IPS-15b (cell line): ENCODE measurements around the gene TXNDC12.
A peak's percentile ranks its signal among the peaks of the same experiment; 100 is the strongest.
"Not testable (repeated sequence)": the region's sequence is repeated elsewhere in the genome, so short reads cannot be mapped to it uniquely, and the experiment has no call there.

Source experiments
- H3K27me3 ChIP-seq: one replicate; pipeline ENCODE4 v1.6.1; 2013; ENCODE audit warnings: low read length; ENCODE audit not compliant: control insufficient read depth, insufficient read depth
- H3K36me3 ChIP-seq: one replicate; pipeline ENCODE4 v1.6.1; 2013; ENCODE audit warnings: low read length; ENCODE audit not compliant: control insufficient read depth, insufficient read depth
- H3K4me1 ChIP-seq: one replicate; pipeline ENCODE4 v1.6.1; 2013; ENCODE audit warnings: mild to moderate bottlenecking, low read length; ENCODE audit not compliant: control insufficient read depth, insufficient read depth
- H3K4me3 ChIP-seq: one replicate; pipeline ENCODE4 v1.5.1; 2013; ENCODE audit warnings: low read depth, low read length
- H3K9ac ChIP-seq: one replicate; pipeline ENCODE4 v1.6.1; 2013; ENCODE audit warnings: low read depth, mild to moderate bottlenecking, low read length
- H3K9me3 ChIP-seq: one replicate; pipeline ENCODE4 v1.6.1; 2013; ENCODE audit warnings: mild to moderate bottlenecking, low read length; ENCODE audit not compliant: control insufficient read depth, insufficient read depth

TXNDC12 gene

DNA sequence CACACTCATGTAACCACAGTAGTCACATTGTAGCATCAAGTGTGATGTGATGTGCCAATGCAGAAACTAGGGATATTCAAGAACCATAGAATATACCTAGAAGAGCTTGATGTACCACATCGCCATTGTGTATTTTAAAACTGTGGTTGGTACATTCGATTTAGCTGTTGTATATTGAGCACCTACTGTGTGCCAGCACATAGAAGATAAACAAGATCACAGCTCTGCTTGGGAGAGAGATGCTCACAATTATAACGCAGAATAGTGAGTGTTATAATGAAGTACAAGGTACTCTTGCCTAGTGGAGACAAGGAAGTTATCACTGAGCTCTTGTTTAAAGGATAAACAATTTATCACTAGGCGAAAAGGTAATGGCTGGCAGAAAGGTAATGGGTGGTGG lies 5.8 kb upstream of the TXNDC12 start:
- Histone ChIP-seq H3K36me3 (peaks cover 21% of the 10 kb centered on the region), H3K4me1 (peaks cover 8% of the 10 kb centered on the region)

GRCh38 chr1:52059888-52060287 lies 4.9 kb upstream of the TXNDC12 start:
- no peaks in the 10 kb centered on the region for H3K27me3 ChIP-seq
- no peak overlapping the region for H3K4me3 ChIP-seq
- H3K4me1 ChIP-seq, result peaks cover 8% of the 10 kb centered on the region
- no peak overlapping the region for H3K9ac ChIP-seq
- H3K9me3 ChIP-seq, result no peaks in the 10 kb centered on the region
- H3K36me3 ChIP-seq, result peaks cover 16% of the 10 kb centered on the region

More for the DNA sequence above, 5.8 kb upstream of the TXNDC12 start:
- Histone ChIP-seq H3K4me3 (no peak overlapping the region), H3K9me3 (no peaks in the 10 kb centered on the region), H3K27me3 (no peaks in the 10 kb centered on the region), H3K9ac (no peak overlapping the region)

GRCh38 chr1:52059321-52059720 lies 4.3 kb upstream of the TXNDC12 start:
- no peaks in the 10 kb centered on the region for H3K9me3 ChIP-seq
- H3K27me3 ChIP-seq, result no peaks in the 10 kb centered on the region
- no peak overlapping the region for H3K9ac ChIP-seq
- peaks cover 13% of the 10 kb centered on the region for H3K36me3 ChIP-seq
- H3K4me1 ChIP-seq, result peaks cover 8% of the 10 kb centered on the region
- H3K4me3 ChIP-seq, result no peak overlapping the region

GRCh38 chr1:52057876-52058415 lies 3.0 kb upstream of the TXNDC12 start:
- Histone ChIP-seq H3K27me3 (no peaks in the 10 kb centered on the region), H3K4me3 (peak overlapping the region; percentile 94), H3K9me3 (no peaks in the 10 kb centered on the region), H3K36me3 (peaks cover 13% of the 10 kb centered on the region), H3K9ac (peak overlapping the region; percentile 47), H3K4me1 (peaks cover 13% of the 10 kb centered on the region)

GRCh38 chr1:52057255-52057654 lies 2.3 kb upstream of the TXNDC12 start:
- no peaks in the 10 kb centered on the region for H3K27me3 ChIP-seq
- H3K4me3 ChIP-seq, result peak overlapping the region; percentile 94
- peak overlapping the region; percentile 85 for H3K9ac ChIP-seq
- H3K4me1 ChIP-seq, result peaks cover 13% of the 10 kb centered on the region
- H3K9me3 ChIP-seq, result no peaks in the 10 kb centered on the region
- H3K36me3 ChIP-seq, result peaks cover 8% of the 10 kb centered on the region

DNA sequence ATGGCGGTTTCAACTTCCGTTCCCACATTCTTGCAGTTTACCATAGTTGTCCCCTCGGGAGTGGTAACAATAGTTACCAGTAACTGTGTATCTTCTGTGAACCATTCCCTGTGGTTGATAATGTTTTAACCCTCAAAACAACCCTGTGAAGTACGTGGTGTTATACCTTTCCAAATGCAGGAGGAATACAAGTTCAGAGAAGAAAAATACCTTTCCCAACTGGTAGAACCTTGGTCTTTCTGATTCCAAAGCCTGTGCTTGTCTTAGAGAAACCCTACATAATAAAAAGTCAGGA lies 1.9 kb upstream of the TXNDC12 start:
- Histone ChIP-seq H3K9me3 (no peaks in the 10 kb centered on the region), H3K4me3 (peak overlapping the region; percentile 94), H3K4me1 (peaks cover 13% of the 10 kb centered on the region), H3K36me3 (peaks cover 8% of the 10 kb centered on the region), H3K9ac (peak overlapping the region; percentile 85), H3K27me3 (no peaks in the 10 kb centered on the region)

GRCh38 chr1:52056163-52056936 lies 1.4 kb upstream of the TXNDC12 start, which contains the start of gene BTF3L4:
TSS of gene BTF3L4 (plus strand) at chr1:52056295. CDS start at chr1:52059848, 3,553 bp downstream.
- no peaks in the 10 kb centered on the region for H3K27me3 ChIP-seq
- H3K36me3 ChIP-seq, result peaks cover 8% of the 10 kb centered on the region
- H3K9ac ChIP-seq, result peak within 1 kb of the TSS; percentile 91
- H3K4me3 ChIP-seq, result peak within 1 kb of the TSS; percentile 94
- no peaks in the 10 kb centered on the region for H3K9me3 ChIP-seq
- peaks cover 13% of the 10 kb centered on the region for H3K4me1 ChIP-seq

DNA sequence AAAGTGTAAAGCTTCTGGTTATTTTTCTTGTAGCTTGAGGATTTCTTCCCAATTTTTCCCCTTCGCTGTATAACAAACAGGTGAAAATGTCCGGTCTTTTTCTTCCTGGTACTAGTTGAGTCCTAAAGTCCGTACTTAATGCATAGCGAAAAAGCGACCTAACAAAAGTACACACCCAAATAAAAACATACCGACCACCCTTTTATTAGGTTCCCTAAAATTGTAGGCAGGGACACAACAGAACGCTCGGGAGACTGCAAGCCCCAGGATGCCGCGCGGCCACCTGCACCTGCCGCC lies 823 bp upstream of the TXNDC12 start:
- Histone ChIP-seq H3K27me3 (no peaks in the 10 kb centered on the region), H3K36me3 (peaks cover 4% of the 10 kb centered on the region), H3K9me3 (no peaks in the 10 kb centered on the region), H3K4me1 (peaks cover 13% of the 10 kb centered on the region), H3K4me3 (peak overlapping the region; percentile 94), H3K9ac (peak overlapping the region; percentile 91)

DNA sequence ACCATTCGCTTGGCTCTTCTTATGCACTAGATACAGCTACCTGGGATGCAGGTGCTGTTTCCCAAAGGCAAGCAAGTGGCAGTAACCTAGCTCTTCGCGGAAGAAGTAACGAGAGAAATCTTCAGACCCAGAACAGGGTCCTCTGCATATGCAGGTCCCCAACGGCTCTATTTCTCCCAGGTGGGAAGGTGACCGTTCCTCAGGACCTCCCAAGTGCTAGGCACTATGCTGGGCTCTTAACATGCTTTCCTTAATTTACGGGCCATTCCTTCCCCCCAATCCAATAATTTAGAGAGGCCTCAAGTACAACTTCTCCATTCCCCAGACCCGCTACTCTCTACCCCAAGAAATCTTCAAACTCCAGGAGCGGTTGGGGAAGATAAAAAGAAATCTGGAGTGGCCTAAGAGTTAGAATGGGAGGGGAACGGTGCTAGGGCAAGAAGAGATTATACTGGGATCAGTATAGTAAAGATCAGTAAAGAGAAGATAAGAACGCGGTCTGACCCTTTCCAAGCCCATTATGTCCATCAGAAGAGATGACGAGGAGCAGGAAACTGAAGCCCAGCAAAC lies 410 bp downstream of the TXNDC12 start:
- Histone ChIP-seq H3K4me3 (peak overlapping the region; percentile 94), H3K4me1 (peaks cover 13% of the 10 kb centered on the region), H3K9ac (peak overlapping the region; percentile 75), H3K36me3 (no peaks in the 10 kb centered on the region), H3K9me3 (no peaks in the 10 kb centered on the region), H3K27me3 (no peaks in the 10 kb centered on the region)

DNA sequence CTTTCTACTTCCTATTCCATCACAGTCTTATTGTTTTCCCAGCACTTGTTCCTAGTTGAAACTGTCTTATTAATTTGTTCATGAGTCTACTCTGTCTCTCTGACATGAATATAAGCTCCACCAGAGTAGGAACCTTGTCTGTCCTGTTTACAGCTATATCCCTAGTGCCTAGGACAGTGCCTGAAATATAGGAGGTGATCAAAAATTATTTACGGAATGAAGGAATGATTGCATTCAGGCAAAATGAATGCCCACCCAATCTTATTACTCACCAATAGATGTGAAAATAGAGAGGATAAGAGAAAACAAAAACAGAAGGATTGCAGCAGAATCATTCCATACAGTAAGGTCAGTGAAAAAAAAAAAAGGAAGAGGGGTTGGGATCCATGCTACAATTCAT lies 1.1 kb downstream of the TXNDC12 start:
- Histone ChIP-seq H3K4me1 (peaks cover 13% of the 10 kb centered on the region), H3K9ac (peak overlapping the region; percentile 75), H3K36me3 (no peaks in the 10 kb centered on the region), H3K27me3 (no peaks in the 10 kb centered on the region), H3K4me3 (peak overlapping the region; percentile 94), H3K9me3 (no peaks in the 10 kb centered on the region)

DNA sequence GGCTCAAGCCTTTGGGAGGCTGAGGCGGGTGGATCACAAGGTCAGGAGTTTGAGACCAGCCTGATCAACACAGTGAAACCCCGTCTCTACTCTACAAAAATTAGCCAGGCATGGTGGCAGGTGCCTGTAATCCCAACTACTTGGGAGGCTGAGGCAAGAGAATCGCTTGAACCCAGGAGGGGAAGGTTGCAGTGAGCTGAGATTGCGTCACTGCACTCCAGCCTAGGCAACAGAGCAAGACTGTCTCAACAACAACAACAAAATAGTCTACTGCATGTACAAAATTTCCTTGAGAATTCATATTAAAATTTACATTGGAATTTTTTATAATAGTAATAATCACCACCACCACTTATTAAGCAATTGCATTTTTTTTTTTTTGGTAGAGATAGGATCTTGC lies 5.7 kb downstream of the TXNDC12 start:
- not testable (repeated sequence) for H3K9ac ChIP-seq, H3K27me3 ChIP-seq, H3K4me1 ChIP-seq, H3K9me3 ChIP-seq, H3K36me3 ChIP-seq, H3K4me3 ChIP-seq

DNA sequence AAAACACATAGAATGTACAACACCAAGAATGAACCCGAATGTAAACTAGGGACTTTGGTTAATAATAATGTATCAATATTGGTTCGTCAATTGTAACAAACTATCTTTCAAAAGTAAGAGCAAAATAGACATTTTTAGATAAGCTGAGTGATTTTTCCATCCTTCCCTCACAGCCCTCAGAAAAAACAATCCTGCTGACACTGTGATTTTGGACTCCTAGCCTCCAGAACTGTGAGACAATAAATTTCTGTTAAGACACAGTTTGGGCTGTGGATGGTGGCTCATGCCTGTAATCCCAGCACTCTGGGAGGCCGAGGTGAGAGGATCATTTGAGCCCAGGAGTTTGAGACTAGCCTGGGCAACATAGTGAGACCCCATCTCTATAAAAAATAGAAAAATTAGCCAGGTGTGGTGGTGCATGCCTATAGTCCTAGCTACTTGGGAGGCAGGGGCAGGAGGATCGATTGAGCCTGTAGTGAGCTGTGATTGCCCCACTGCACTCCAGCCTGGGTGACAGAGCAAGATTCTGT lies 9.3 kb downstream of the TXNDC12 start:
- not testable (repeated sequence) for H3K4me1 ChIP-seq, H3K36me3 ChIP-seq, H3K9ac ChIP-seq, H3K9me3 ChIP-seq, H3K4me3 ChIP-seq, H3K27me3 ChIP-seq
